ENCODE measurements around the gene PWP1.

Gene PWP1

DNA sequence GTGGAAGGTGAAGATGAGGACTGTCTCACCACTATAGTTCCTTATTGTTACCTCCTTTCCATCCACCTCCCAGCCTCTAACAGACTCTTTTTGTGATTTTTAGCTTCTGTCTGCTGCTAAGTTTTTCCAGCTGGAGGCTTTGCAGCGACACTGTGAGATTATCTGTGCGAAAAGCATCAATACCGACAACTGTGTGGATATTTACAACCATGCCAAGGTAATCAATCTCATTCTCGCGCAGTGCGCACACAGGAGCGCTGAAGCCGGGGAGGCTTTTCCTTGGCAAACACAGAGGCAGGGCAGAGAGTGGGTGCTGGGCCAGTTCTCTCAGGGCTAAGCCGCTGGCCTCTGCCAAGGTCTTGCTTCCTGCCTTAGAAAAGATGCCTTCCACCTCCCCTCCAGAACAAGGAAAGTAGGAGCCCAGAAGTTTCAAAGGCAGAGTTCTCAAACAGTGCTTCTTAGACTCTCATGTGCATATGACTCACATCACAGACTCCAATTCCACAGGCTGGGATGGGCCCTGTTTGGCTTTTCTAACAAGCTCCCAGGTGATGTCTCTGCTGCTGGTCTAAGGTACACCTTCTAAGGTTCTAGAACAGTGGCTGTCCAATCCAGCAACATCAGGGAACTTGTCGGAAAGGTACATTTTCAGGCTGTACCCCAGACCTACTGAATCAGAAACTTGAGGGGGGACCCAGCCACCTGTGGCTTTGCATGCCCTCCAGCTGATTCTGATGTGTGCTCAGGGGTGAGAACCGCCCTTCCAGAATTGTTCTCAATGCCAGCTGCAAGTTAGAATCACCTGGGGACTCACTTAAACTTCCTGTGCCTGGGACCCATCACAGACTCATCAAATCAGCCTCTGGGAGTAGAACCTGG lies 33.8 kb upstream of the PWP1 start:
- H3K27ac ChIP-seq: no peak overlapping the region
- TF ChIP-seq, protein P1, sequence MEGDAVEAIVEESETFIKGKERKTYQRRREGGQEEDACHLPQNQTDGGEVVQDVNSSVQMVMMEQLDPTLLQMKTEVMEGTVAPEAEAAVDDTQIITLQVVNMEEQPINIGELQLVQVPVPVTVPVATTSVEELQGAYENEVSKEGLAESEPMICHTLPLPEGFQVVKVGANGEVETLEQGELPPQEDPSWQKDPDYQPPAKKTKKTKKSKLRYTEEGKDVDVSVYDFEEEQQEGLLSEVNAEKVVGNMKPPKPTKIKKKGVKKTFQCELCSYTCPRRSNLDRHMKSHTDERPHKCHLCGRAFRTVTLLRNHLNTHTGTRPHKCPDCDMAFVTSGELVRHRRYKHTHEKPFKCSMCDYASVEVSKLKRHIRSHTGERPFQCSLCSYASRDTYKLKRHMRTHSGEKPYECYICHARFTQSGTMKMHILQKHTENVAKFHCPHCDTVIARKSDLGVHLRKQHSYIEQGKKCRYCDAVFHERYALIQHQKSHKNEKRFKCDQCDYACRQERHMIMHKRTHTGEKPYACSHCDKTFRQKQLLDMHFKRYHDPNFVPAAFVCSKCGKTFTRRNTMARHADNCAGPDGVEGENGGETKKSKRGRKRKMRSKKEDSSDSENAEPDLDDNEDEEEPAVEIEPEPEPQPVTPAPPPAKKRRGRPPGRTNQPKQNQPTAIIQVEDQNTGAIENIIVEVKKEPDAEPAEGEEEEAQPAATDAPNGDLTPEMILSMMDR (IDR thresholded peaks at IDR 0.05): no peak
- TF ChIP-seq ZFX (IDR thresholded peaks at IDR 0.05; ENCODE audit: borderline replicate concordance): no peak

DNA sequence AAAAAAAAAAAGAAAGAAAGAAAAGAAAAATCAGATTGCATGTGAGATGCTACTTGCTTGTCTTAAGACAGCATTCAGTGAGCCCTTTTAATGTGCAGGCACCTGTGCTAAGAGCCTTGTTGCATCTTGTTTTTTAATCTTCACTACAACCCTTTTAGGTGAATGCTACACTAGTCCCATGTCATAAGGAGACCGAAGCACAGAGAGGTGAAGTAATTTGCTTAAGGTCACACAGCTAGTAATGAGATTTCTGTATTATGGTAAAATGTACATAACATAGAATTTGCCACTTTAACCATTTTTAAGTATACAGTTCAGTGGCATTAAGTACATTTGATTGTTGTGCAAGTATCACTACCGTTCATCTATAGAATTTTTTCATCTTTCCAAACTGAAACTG lies 32.1 kb upstream of the PWP1 start:
- TF ChIP-seq ZFX (IDR thresholded peaks at IDR 0.05; ENCODE audit: borderline replicate concordance): no peak
- TF ChIP-seq, protein P1 (IDR thresholded peaks at IDR 0.05): no peak
- no peak overlapping the region for H3K27ac ChIP-seq

GRCh38 chr12:107654873-107655272 lies 30.7 kb upstream of the PWP1 start:
- TF ChIP-seq, protein P1 (IDR thresholded peaks at IDR 0.05): no peak
- TF ChIP-seq ZFX (IDR thresholded peaks at IDR 0.05; ENCODE audit: borderline replicate concordance): no peak
- no peak overlapping the region for H3K27ac ChIP-seq

- H3K27ac ChIP-seq: no peak overlapping the region
- no peak for TF ChIP-seq ZFX (IDR thresholded peaks at IDR 0.05; ENCODE audit: borderline replicate concordance)
- TF ChIP-seq, protein P1 (IDR thresholded peaks at IDR 0.05): no peak
Measured at GRCh38 chr12:107655281-107656065, 30.1 kb upstream of the PWP1 start.

GRCh38 chr12:107656302-107656701 lies 29.3 kb upstream of the PWP1 start:
- TF ChIP-seq ZFX (IDR thresholded peaks at IDR 0.05; ENCODE audit: borderline replicate concordance): no peak
- TF ChIP-seq, protein P1 (IDR thresholded peaks at IDR 0.05): no peak
- no peak overlapping the region for H3K27ac ChIP-seq

GRCh38 chr12:107657133-107657532 lies 28.5 kb upstream of the PWP1 start:
- H3K27ac ChIP-seq: no peak overlapping the region
- TF ChIP-seq, protein P1 (IDR thresholded peaks at IDR 0.05): no peak
- TF ChIP-seq ZFX (IDR thresholded peaks at IDR 0.05; ENCODE audit: borderline replicate concordance): no peak

GRCh38 chr12:107657621-107658020 lies 28.0 kb upstream of the PWP1 start:
- no peak for TF ChIP-seq ZFX (IDR thresholded peaks at IDR 0.05; ENCODE audit: borderline replicate concordance)
- TF ChIP-seq, protein P1 (IDR thresholded peaks at IDR 0.05): no peak
- H3K27ac ChIP-seq: no peak overlapping the region

Measured in 22Rv1 (cell line).